ENCODE measurements around the gene FAM171A2.

GRCh38 chr17:44381810-44382305 lies 18.2 kb upstream of the FAM171A2 start:
- TF ChIP-seq EP300 (IDR thresholded peaks at IDR 0.05) (no peak), CTCF (IDR thresholded peaks at IDR 0.05) (no peak), POLR2A (IDR thresholded peaks at IDR 0.05) (no peak)

Measured in tibial nerve (tissue), 4 donors.